GM23248 (cell line): ENCODE results near the gene KCNIP1. TPM values are rescaled to one million over a fixed set of nuclear protein-coding genes. Genes with fewer than 3 reads are reported as not detected.

Experiments used
- DNase-seq: peaks from one replicate; pipeline ENCODE4 v3.0.0-alpha.2; 2015
- H2AFZ ChIP-seq: fragments of 200-600 bp; sonication (generic); 2 replicates; pipeline ENCODE4 v1.6.1; 2016; ENCODE audit warnings: antibody characterized with exemption
- H3F3A ChIP-seq: fragments of 200-600 bp; sonication (generic); 2 replicates; pipeline ENCODE4 v1.6.1; 2016; ENCODE audit warnings: mild to moderate bottlenecking, antibody characterized with exemption, mixed run types; ENCODE audit not compliant: insufficient read depth
- H3K27ac ChIP-seq: fragments of 200-600 bp; sonication (generic); 2 replicates; pipeline ENCODE4 v1.5.1; 2016; ENCODE audit warnings: mild to moderate bottlenecking
- H3K27me3 ChIP-seq: fragments of 200-600 bp; sonication (generic); replicated peaks from 2 replicates; pipeline ENCODE4 v1.6.1; 2016; ENCODE audit warnings: mild to moderate bottlenecking; ENCODE audit not compliant: insufficient read depth
- H3K36me3 ChIP-seq: fragments of 200-600 bp; sonication (generic); 2 replicates; pipeline ENCODE4 v1.6.1; 2016; ENCODE audit warnings: low read depth, mild to moderate bottlenecking
- H3K4me1 ChIP-seq: fragments of 200-600 bp; sonication (generic); 2 replicates; pipeline ENCODE4 v1.6.1; 2016; ENCODE audit warnings: mild to moderate bottlenecking; ENCODE audit not compliant: insufficient read depth
- H3K4me2 ChIP-seq: fragments of 200-600 bp; sonication (generic); one replicate; pipeline ENCODE4 v1.6.1; 2016; ENCODE audit warnings: mild to moderate bottlenecking; ENCODE audit not compliant: unreplicated experiment
- H3K4me3 ChIP-seq: fragments of 200-600 bp; sonication (generic); 2 replicates; pipeline ENCODE4 v1.5.1; 2016; ENCODE audit warnings: mild to moderate bottlenecking
- H3K79me2 ChIP-seq: fragments of 200-600 bp; sonication (generic); 2 replicates; pipeline ENCODE4 v1.6.1; 2016; ENCODE audit warnings: mild to moderate bottlenecking; ENCODE audit not compliant: insufficient read depth
- H3K9ac ChIP-seq: fragments of 200-600 bp; sonication (generic); 2 replicates; pipeline ENCODE4 v1.6.1; 2016; ENCODE audit warnings: mild to moderate bottlenecking
- H3K9me2 ChIP-seq: fragments of 200-600 bp; sonication (generic); 2 replicates; pipeline ENCODE4 v1.6.1; 2016; ENCODE audit warnings: mixed run types, mild to moderate bottlenecking, moderate library complexity; ENCODE audit not compliant: insufficient read depth
- H3K9me3 ChIP-seq: fragments of 200-600 bp; sonication (generic); one replicate; pipeline ENCODE4 v1.6.1; 2017; ENCODE audit warnings: low read depth
- H4K20me1 ChIP-seq: fragments of 200-600 bp; sonication (generic); 2 replicates; pipeline ENCODE4 v1.6.0; 2016; ENCODE audit not compliant: insufficient read depth
- EZH2 ChIP-seq: fragments of 200-600 bp; sonication (generic); IDR thresholded peaks from 2 replicates; pipeline ENCODE4 v1.6.1; 2018; ENCODE audit warnings: antibody characterized with exemption, mild to moderate bottlenecking; ENCODE audit not compliant: insufficient read depth, poor library complexity, severe bottlenecking
- EZH2phosphoT487 ChIP-seq: fragments of 200-600 bp; sonication (generic); IDR thresholded peaks from 2 replicates; pipeline ENCODE4 v1.6.1; 2018; ENCODE audit warnings: antibody characterized with exemption, moderate library complexity, mild to moderate bottlenecking, low read depth; ENCODE audit not compliant: insufficient read depth
- WGBS, 2 experiments: methylation state at CpG; one replicate each; pipeline ENCODE4 v1.1.6; 2015 to 2017; ENCODE audit warnings: low lambda C conversion rate in 2 of 2, low coverage in 1 of 2; ENCODE audit errors: missing lambda C conversion rate in 2 of 2; 5-methylcytosine and 5-hydroxymethylcytosine counted together
- in situ Hi-C: fragments of 300-500 bp; cut with MboI; formaldehyde crosslinking; loops from 2 replicates; pipeline ENCODE4 v1.15.0; 2020
- polyA plus RNA-seq: library from polyadenylated mRNA; unstranded; fragments of >200 nt; fragmentation: Nextera tagmentation; extraction: Ambion mirVana; gene quantifications from 2 replicates; pipeline ENCODE4 v1.2.1, GENCODE V29; 2016
- total RNA-seq: library from RNA; depleted of rRNA; stranded (reverse); fragments of >200 nt; shearing (Covaris generic); gene quantifications from 2 replicates; pipeline ENCODE4 v1.2.3, GENCODE V29; 2014

Gene KCNIP1
- total and polyA plus RNA-seq, 2 experiments from 2014 or later = not detected

DNA sequence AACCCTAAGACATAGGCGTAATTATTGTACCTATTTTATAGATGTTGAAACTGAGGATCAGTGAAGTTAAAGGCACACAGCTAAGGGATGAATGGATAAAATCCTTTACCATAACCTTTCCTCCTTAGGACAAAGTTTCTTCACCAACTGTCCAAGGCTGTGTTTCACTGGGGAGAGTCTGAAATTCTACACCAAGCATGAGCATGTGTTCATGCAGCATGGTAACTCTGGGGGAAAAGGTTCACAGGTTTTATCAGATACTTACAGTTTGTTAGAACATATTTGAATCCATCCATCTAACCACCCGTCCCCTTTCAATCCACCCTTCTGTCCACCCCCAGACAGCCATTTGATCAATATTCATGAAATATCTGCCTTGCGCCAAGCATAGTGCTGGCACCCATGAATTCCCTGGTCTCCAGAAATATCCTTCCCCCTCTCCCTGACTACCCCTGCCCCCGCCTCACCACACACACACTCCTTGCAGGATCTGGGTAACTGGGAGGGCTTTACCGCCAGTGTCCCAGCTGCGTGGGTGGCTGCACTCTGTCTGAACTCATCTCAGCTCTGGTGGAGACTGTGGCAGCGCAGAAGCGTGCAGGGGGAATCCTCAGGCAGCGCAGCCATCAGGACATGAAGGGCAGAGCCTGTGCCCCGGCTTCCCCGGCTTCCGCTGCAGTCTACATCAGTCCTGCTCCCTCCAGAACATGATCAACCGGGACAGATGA is 6.3 kb upstream of the KCNIP1 start:
- in situ Hi-C loops = no loop called here
- Histone ChIP-seq H3K4me2 (no peak overlapping the region), H4K20me1 (no peaks in the 10 kb centered on the region), H3K27ac (no peak overlapping the region), H3K4me3 (no peak overlapping the region), H3K27me3 (peaks cover 36% of the 10 kb centered on the region), H2AFZ (no peak overlapping the region), H3K79me2 (no peaks in the 10 kb centered on the region), H3K36me3 (no peaks in the 10 kb centered on the region), H3K4me1 (no peaks in the 10 kb centered on the region), H3K9me2 (no peaks in the 10 kb centered on the region), H3F3A (no peaks in the 10 kb centered on the region), H3K9me3 (no peaks in the 10 kb centered on the region), H3K9ac (no peak overlapping the region)
- no peak for DNase-seq
- TF ChIP-seq EZH2 (no peak), EZH2phosphoT487 (no peak)
- 67 to 69% methylated on average over 13 of the region's 13 CpGs for WGBS, 2 experiments

DNA sequence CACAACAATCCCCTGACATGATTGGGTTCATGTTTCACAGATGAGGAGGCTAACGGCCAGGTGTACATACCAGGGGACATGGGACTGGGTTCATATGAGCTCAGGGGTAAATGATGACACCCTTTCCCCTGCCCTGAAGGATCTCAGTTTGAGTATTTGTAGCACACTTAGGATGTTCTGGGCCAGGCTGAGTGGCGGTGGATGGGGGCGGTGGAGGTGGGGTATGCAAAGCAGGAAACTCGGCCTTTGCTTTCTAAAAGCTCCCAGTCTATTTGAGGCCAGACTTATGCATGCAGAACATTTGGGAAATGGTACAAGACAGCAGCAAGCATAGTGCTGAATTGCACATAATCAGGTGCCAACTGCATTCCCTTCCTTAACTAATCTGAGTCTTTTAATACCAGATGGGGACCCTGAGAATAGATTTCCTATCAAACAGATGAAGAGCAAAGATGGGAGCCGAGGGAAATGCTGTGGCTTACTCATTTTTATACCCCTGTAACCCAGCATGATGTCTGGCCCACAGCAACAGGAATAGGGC is 4.9 kb upstream of the KCNIP1 start:
- in situ Hi-C loops = no loop called here
- no peaks in the 10 kb centered on the region for H4K20me1 ChIP-seq
- peaks cover 48% of the 10 kb centered on the region for H3K27me3 ChIP-seq
- H3K79me2 ChIP-seq = no peaks in the 10 kb centered on the region
- H3K4me2 ChIP-seq = no peak overlapping the region
- 64% methylated on average over 4 to 5 of the region's 5 CpGs for WGBS, 2 experiments
- H3K36me3 ChIP-seq = no peaks in the 10 kb centered on the region
- H3K4me1 ChIP-seq = no peaks in the 10 kb centered on the region
- no peak overlapping the region for H3K27ac ChIP-seq
- TF ChIP-seq EZH2 (no peak), EZH2phosphoT487 (no peak)
- DNase-seq = no peak
- H3K9ac ChIP-seq = no peak overlapping the region
- no peaks in the 10 kb centered on the region for H3K9me3 ChIP-seq
- no peaks in the 10 kb centered on the region for H3K9me2 ChIP-seq
- H3K4me3 ChIP-seq = no peak overlapping the region
- no peak overlapping the region for H2AFZ ChIP-seq
- no peaks in the 10 kb centered on the region for H3F3A ChIP-seq

GRCh38 chr5:170499621-170500020 is 4.2 kb upstream of the KCNIP1 start:
- Histone ChIP-seq H3K4me2 (no peak overlapping the region), H3K4me3 (no peak overlapping the region), H2AFZ (no peak overlapping the region), H4K20me1 (no peaks in the 10 kb centered on the region), H3K9me3 (no peaks in the 10 kb centered on the region), H3K27me3 (peaks cover 54% of the 10 kb centered on the region), H3K27ac (no peak overlapping the region), H3K4me1 (no peaks in the 10 kb centered on the region), H3F3A (no peaks in the 10 kb centered on the region), H3K79me2 (no peaks in the 10 kb centered on the region), H3K9me2 (no peaks in the 10 kb centered on the region), H3K36me3 (no peaks in the 10 kb centered on the region), H3K9ac (no peak overlapping the region)
- TF ChIP-seq EZH2 = no peak
- no peak for TF ChIP-seq EZH2phosphoT487
- 86 to 90% methylated on average over 2 of the region's 2 CpGs for WGBS, 2 experiments
- in situ Hi-C loops = no loop called here
- no peak for DNase-seq

- no peak overlapping the region for H2AFZ ChIP-seq
- H3K27me3 ChIP-seq = peaks cover 71% of the 10 kb centered on the region
- TF ChIP-seq EZH2phosphoT487 = no peak
- no peak for TF ChIP-seq EZH2
- H3K79me2 ChIP-seq = no peaks in the 10 kb centered on the region
- 88 to 93% methylated on average over 1 of the region's 1 CpG for WGBS, 2 experiments
- no peaks in the 10 kb centered on the region for H4K20me1 ChIP-seq
- H3K27ac ChIP-seq = no peak overlapping the region
- H3K36me3 ChIP-seq = no peaks in the 10 kb centered on the region
- no peak overlapping the region for H3K9ac ChIP-seq
- H3K9me3 ChIP-seq = no peaks in the 10 kb centered on the region
- H3F3A ChIP-seq = no peaks in the 10 kb centered on the region
- H3K4me1 ChIP-seq = no peaks in the 10 kb centered on the region
- no peak overlapping the region for H3K4me2 ChIP-seq
- no peak overlapping the region for H3K4me3 ChIP-seq
- H3K9me2 ChIP-seq = no peaks in the 10 kb centered on the region
- DNase-seq = no peak
- in situ Hi-C loops = no loop called here
Measured at GRCh38 chr5:170501361-170501760, 2.5 kb upstream of the KCNIP1 start.
